ENCODE measurements around the gene PLEKHS1. TPM values are rescaled to one million over a fixed set of nuclear protein-coding genes. Genes with fewer than 3 reads are reported as not detected.
"Not testable (repeated sequence)": the region's sequence is repeated elsewhere in the genome, so short reads cannot be mapped to it uniquely, and the experiment has no call there.

PLEKHS1 gene
- total RNA-seq, 4 donors from 2014 or later = 0.12 to 1.1 TPM; not detected in 2

GRCh38 chr10:113770346-113770745 is 18.9 kb downstream of the PLEKHS1 start:
- Histone ChIP-seq H3K4me3 (no peak overlapping the region), H3K27ac (no peak overlapping the region), H3K36me3 (no peaks in the 10 kb centered on the region), H3K9me3 (no peaks in the 10 kb centered on the region), H3K4me1 (peaks cover 0 to 15% (median 0%) of the 10 kb centered on the region in 3 donors), H3K27me3 (no peaks in the 10 kb centered on the region)
- ATAC-seq = no peak
- TF ChIP-seq POLR2AphosphoS5 (IDR thresholded peaks at IDR 0.05) (no peak), CTCF (IDR thresholded peaks at IDR 0.05) (no peak), EP300 (IDR thresholded peaks at IDR 0.05) (no peak), POLR2A (IDR thresholded peaks at IDR 0.05) (no peak)
- WGBS, 2 donors (ENCODE audit: low coverage in 1 of 2) = 56 to 91% methylated on average over 4 of the region's 4 CpGs

- 90 to 97% methylated on average over 2 to 3 of the region's 3 CpGs for WGBS, 2 donors (ENCODE audit: low coverage in 1 of 2)
- not testable (repeated sequence) for H3K36me3 ChIP-seq, H3K4me3 ChIP-seq, H3K27me3 ChIP-seq, H3K27ac ChIP-seq, H3K9me3 ChIP-seq, ATAC-seq
- peaks cover 0 to 23% (median 0%) of the 10 kb centered on the region in 3 donors for H3K4me1 ChIP-seq
Measured at GRCh38 chr10:113771131-113771530, 19.6 kb downstream of the PLEKHS1 start.

- Histone ChIP-seq H3K27me3 (no peaks in the 10 kb centered on the region), H3K27ac (no peak overlapping the region), H3K9me3 (no peaks in the 10 kb centered on the region), H3K36me3 (no peaks in the 10 kb centered on the region), H3K4me1 (peaks cover 0 to 18% (median 0%) of the 10 kb centered on the region in 3 donors), H3K4me3 (no peak overlapping the region)
- WGBS, 2 donors (ENCODE audit: low coverage in 1 of 2) = 29 to 34% methylated on average over 4 of the region's 4 CpGs
- peak in 1 of 4 experiments; percentile 3 for TF ChIP-seq CTCF (IDR thresholded peaks at IDR 0.05)
- TF ChIP-seq EP300 (IDR thresholded peaks at IDR 0.05) = no peak
- no peak for ATAC-seq
Measured at GRCh38 chr10:113775686-113776294, 24.3 kb downstream of the PLEKHS1 start.

- 71 to 100% methylated on average over 1 of the region's 1 CpG for WGBS, 2 donors (ENCODE audit: low coverage in 1 of 2)
- ATAC-seq = no peak
- Histone ChIP-seq H3K4me3 (no peak overlapping the region), H3K4me1 (peaks cover 0 to 18% (median 0%) of the 10 kb centered on the region in 3 donors), H3K27me3 (no peaks in the 10 kb centered on the region), H3K9me3 (no peaks in the 10 kb centered on the region), H3K27ac (no peak overlapping the region), H3K36me3 (no peaks in the 10 kb centered on the region)
- TF ChIP-seq EP300 (IDR thresholded peaks at IDR 0.05) (no peak), POLR2A (IDR thresholded peaks at IDR 0.05) (no peak), CTCF (IDR thresholded peaks at IDR 0.05) (no peak), POLR2AphosphoS5 (IDR thresholded peaks at IDR 0.05) (no peak)
Measured at GRCh38 chr10:113776553-113776952, 25.1 kb downstream of the PLEKHS1 start.

- Histone ChIP-seq H3K36me3 (no peaks in the 10 kb centered on the region), H3K4me1 (peaks cover 0 to 4% (median 0%) of the 10 kb centered on the region in 3 donors), H3K27me3 (no peaks in the 10 kb centered on the region), H3K4me3 (no peak overlapping the region), H3K27ac (no peak overlapping the region), H3K9me3 (no peaks in the 10 kb centered on the region)
- no peak for TF ChIP-seq POLR2AphosphoS5 (IDR thresholded peaks at IDR 0.05)
- TF ChIP-seq EP300 (IDR thresholded peaks at IDR 0.05) = no peak
- TF ChIP-seq POLR2A (IDR thresholded peaks at IDR 0.05) = no peak
- no peak for TF ChIP-seq CTCF (IDR thresholded peaks at IDR 0.05)
- ATAC-seq = no peak
- 55 to 67% methylated on average over 1 to 2 of the region's 3 CpGs for WGBS, 2 donors (ENCODE audit: low coverage in 1 of 2)
Measured at GRCh38 chr10:113780681-113781250, 29.3 kb downstream of the PLEKHS1 start.

All from gastroesophageal sphincter (tissue), 4 donors.